Cardiac fibroblast (primary cell): Measurements from ENCODE around the gene MGP.

Experiments
- DNase-seq, 2 donors: peaks; one replicate each; pipeline versions ENCODE4 v3.0.0 to v3.0.0-alpha.2; 2010; ENCODE audit warnings: low read depth in 2 of 2
- H3K4me3 ChIP-seq, 2 donors: replicated peaks in 1 of 2; 1 replicate in 1 of 2; 2 replicates in 1 of 2; pipeline ENCODE4 v1.5.1; 2011; ENCODE audit warnings: low read depth in 2 of 2, low read length in 2 of 2, mild to moderate bottlenecking in 2 of 2, moderate library complexity in 1 of 2
- CTCF ChIP-seq: IDR thresholded peaks from one replicate; pipeline ENCODE4 v1.5.1; 2011; ENCODE audit warnings: low read depth, mild to moderate bottlenecking, low read length, inconsistent platforms

Gene MGP

DNA sequence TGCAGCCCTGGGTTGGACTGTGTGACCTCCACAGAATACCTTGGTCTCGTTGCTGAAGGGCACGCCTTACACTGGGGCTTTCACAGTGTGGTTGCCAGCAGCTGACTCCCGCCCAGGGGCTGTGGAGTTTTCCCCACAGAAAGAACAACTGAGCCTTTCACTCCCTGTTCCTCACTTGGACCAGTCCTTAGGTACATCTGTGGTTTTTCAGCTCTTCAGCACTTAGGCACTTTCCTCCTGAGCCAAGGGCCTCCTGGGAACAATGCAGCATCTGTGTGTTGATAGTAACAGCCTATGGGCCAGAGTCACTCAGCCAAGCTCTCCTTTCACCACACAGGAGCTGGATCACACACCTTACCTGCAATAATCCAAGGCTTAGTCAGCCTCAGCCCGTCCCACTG is 27.7 kb upstream of the MGP start:
- DNase-seq, result peak in 1 of 2 donors; percentile 72
- no peak for TF ChIP-seq CTCF
- H3K4me3 ChIP-seq, result no peak overlapping the region

GRCh38 chr12:14911131-14911530 is 25.5 kb upstream of the MGP start:
- H3K4me3 ChIP-seq, result no peak overlapping the region
- no peak for TF ChIP-seq CTCF
- no peak for DNase-seq

- peak; percentile 63 to 82 for DNase-seq
- peak overlapping the region in 1 of 2 donors; percentile 22 for H3K4me3 ChIP-seq
- TF ChIP-seq CTCF, result no peak
These were observed 24.6 kb upstream of the MGP start for GRCh38 chr12:14910090-14910915.

- DNase-seq, result no peak
- TF ChIP-seq CTCF, result no peak
- H3K4me3 ChIP-seq, result no peak overlapping the region
These were observed 22.3 kb upstream of the MGP start for GRCh38 chr12:14907953-14908352.

DNA sequence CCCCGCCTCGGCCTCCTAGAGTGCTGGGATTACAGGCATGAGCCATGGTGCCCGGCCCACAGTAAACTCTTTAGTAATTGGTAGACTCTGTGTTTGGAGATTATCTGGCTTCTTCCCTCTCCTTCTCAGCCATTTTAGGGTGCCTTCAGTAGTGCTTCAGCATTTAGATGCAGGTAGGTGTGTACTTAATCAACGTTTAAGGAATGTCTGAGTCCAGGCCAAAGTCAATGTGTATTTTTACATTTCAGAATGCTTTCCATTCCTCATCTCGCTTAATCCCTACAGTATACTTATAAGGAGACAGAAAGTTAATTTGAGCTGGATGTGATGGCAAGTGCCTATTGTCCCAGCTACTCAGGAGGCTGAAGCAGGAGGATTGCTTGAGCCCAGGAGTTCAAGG is 20.5 kb upstream of the MGP start:
- DNase-seq, result no peak
- TF ChIP-seq CTCF, result no peak
- H3K4me3 ChIP-seq, result no peak overlapping the region

DNA sequence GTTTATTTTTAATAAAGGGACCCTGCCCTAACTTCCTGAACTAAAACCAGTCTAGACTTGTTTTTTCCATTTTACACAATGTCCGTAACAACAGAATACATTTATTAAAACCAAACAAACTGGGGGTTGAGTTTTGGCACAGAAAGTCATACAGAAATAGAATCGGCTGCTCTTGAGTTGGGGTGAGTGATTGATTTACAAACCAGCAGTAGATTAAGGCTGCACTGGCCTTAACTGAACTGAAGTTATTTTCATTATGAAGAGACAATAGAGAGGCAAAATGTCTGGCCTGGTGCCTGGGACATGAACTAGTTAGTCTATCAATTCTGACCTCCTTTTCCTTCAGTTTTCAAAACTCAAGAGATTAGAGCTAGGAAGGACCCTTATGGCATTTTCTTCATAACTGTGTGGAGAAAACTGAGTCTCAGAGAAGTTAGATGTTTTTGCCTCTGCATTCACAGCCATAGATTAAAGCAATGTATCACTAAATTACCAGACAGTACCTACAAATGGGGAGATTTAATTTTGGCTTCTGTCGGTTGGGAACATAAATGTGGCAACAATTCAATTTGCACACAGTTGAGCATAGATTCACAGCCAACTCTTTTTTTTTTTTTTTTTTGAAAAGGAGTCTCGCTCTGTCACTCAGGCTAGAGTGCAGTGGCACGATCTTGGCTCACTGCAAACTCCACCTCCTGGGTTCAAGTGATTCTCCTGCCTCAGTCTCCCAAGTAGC is 19.8 kb upstream of the MGP start:
- no peak for TF ChIP-seq CTCF
- H3K4me3 ChIP-seq, result no peak overlapping the region
- DNase-seq, result peak in 1 of 2 donors; percentile 76
